Neural cell (in vitro differentiated cells): Measurements from ENCODE around the gene SCAP.

Experiments
- CTCF ChIP-seq: fragments of 450-650 bp; IDR thresholded peaks from 2 replicates; pipeline ENCODE4 v1.5.1; 2014; ENCODE audit warnings: antibody characterized with exemption, mild to moderate bottlenecking, moderate library complexity; ENCODE audit not compliant: poor library complexity, severe bottlenecking
- EP300 ChIP-seq: fragments of 450-650 bp; conservative IDR thresholded peaks from 2 replicates; pipeline ENCODE4 v1.6.1; 2014; ENCODE audit warnings: antibody characterized with exemption, mild to moderate bottlenecking, moderate library complexity; ENCODE audit not compliant: poor library complexity, severe bottlenecking
- EZH2 ChIP-seq: fragments of 200-600, 300-800 bp; shearing (Covaris generic), sonication (generic); IDR thresholded peaks from 2 replicates; pipeline ENCODE4 v1.6.1; 2014; ENCODE audit warnings: antibody characterized with exemption, low read length, borderline replicate concordance, mild to moderate bottlenecking; ENCODE audit not compliant: insufficient read depth, poor library complexity, severe bottlenecking
- POLR2AphosphoS5 ChIP-seq: IDR thresholded peaks from 2 replicates; pipeline ENCODE4 v1.6.1; 2012
- RAD21 ChIP-seq: fragments of 450-650 bp; conservative IDR thresholded peaks from 2 replicates; pipeline ENCODE4 v1.6.1; 2014; ENCODE audit warnings: antibody characterized with exemption, mild to moderate bottlenecking, moderate library complexity
- SMC3 ChIP-seq: fragments of 450-650 bp; conservative IDR thresholded peaks from 2 replicates; pipeline ENCODE4 v1.6.1; 2014; ENCODE audit warnings: antibody characterized with exemption, mild to moderate bottlenecking, moderate library complexity; ENCODE audit not compliant: poor library complexity
- TAF1 ChIP-seq: IDR thresholded peaks from 2 replicates; pipeline ENCODE4 v1.6.1; 2012; ENCODE audit warnings: low read depth
- TF ChIP-seq, protein P1 (sequence below): IDR thresholded peaks from 2 replicates; pipeline ENCODE4 v1.6.1; 2012; ENCODE audit warnings: borderline replicate concordance

- no peak for TF ChIP-seq CTCF
- TF ChIP-seq EZH2: no peak
- TF ChIP-seq SMC3: no peak
- no peak for TF ChIP-seq POLR2AphosphoS5
- TF ChIP-seq TAF1: no peak
- TF ChIP-seq, protein P1, sequence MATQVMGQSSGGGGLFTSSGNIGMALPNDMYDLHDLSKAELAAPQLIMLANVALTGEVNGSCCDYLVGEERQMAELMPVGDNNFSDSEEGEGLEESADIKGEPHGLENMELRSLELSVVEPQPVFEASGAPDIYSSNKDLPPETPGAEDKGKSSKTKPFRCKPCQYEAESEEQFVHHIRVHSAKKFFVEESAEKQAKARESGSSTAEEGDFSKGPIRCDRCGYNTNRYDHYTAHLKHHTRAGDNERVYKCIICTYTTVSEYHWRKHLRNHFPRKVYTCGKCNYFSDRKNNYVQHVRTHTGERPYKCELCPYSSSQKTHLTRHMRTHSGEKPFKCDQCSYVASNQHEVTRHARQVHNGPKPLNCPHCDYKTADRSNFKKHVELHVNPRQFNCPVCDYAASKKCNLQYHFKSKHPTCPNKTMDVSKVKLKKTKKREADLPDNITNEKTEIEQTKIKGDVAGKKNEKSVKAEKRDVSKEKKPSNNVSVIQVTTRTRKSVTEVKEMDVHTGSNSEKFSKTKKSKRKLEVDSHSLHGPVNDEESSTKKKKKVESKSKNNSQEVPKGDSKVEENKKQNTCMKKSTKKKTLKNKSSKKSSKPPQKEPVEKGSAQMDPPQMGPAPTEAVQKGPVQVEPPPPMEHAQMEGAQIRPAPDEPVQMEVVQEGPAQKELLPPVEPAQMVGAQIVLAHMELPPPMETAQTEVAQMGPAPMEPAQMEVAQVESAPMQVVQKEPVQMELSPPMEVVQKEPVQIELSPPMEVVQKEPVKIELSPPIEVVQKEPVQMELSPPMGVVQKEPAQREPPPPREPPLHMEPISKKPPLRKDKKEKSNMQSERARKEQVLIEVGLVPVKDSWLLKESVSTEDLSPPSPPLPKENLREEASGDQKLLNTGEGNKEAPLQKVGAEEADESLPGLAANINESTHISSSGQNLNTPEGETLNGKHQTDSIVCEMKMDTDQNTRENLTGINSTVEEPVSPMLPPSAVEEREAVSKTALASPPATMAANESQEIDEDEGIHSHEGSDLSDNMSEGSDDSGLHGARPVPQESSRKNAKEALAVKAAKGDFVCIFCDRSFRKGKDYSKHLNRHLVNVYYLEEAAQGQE: no peak
- TF ChIP-seq EP300: no peak
- no peak for TF ChIP-seq RAD21
These were observed 62.8 kb downstream of the SCAP start for GRCh38 chr3:47412842-47413520.
